Aorta (tissue), 5 donors: Measurements from ENCODE around the gene UBTD1. TPM values are rescaled to one million over a fixed set of nuclear protein-coding genes. Genes with fewer than 3 reads are reported as not detected.
A peak's percentile ranks its signal among the peaks of the same experiment; 100 is the strongest.
"Not testable (repeated sequence)": the region's sequence is repeated elsewhere in the genome, so short reads cannot be mapped to it uniquely, and the experiment has no call there.

ENCODE experiments used
- ATAC-seq: fragments of 200-7000 bp; cut with Tn5 transposase; one replicate; pipeline ENCODE4 v1.9.1; 2022; ENCODE audit warnings: moderate library complexity; ENCODE audit not compliant: low FRiP score
- DNase-seq, 2 donors: peaks; one replicate each; pipeline ENCODE4 v3.0.0-alpha.2; 2020
- H3K27ac ChIP-seq, 2 donors: one replicate each; pipeline ENCODE4 v1.5.1; 2013; ENCODE audit warnings: low read length in 2 of 2, mild to moderate bottlenecking in 2 of 2, moderate library complexity in 2 of 2, control low read depth in 1 of 2, inconsistent platforms in 1 of 2, low read depth in 1 of 2
- H3K27me3 ChIP-seq, 2 donors: one replicate each; pipeline ENCODE4 v1.6.1; 2013; ENCODE audit warnings: control low read depth in 1 of 2, low read length in 1 of 2, mild to moderate bottlenecking in 1 of 2, moderate library complexity in 1 of 2; ENCODE audit not compliant: insufficient read depth in 2 of 2, control insufficient read depth in 1 of 2
- H3K36me3 ChIP-seq, 2 donors: one replicate each; pipeline ENCODE4 v1.6.1; 2013; ENCODE audit warnings: control low read depth in 1 of 2, low read length in 1 of 2, mild to moderate bottlenecking in 1 of 2; ENCODE audit not compliant: insufficient read depth in 2 of 2, control insufficient read depth in 1 of 2
- H3K4me1 ChIP-seq, 2 donors: one replicate each; pipeline ENCODE4 v1.6.1; 2013; ENCODE audit warnings: low read length in 2 of 2, control low read depth in 1 of 2, mild to moderate bottlenecking in 1 of 2, moderate library complexity in 1 of 2; ENCODE audit not compliant: insufficient read depth in 2 of 2, control insufficient read depth in 1 of 2
- H3K4me3 ChIP-seq, 2 donors: one replicate each; pipeline ENCODE4 v1.5.1; 2013; ENCODE audit warnings: low read length in 2 of 2, control low read depth in 1 of 2, mild to moderate bottlenecking in 1 of 2
- H3K9me3 ChIP-seq: one replicate; pipeline ENCODE4 v1.6.1; 2013; ENCODE audit warnings: mild to moderate bottlenecking, low read length; ENCODE audit not compliant: control insufficient read depth
- WGBS, 2 donors: extraction: QIAGEN DNeasy Blood & Tissue Kit; methylation state at CpG; one replicate each; pipeline ENCODE4 v1.1.7; 2013; 5-methylcytosine and 5-hydroxymethylcytosine counted together
- intact Hi-C, 2 donors: fragments of 100-400 bp; cut with DNase I; formaldehyde crosslinking; loops; one replicate each; pipeline versions ENCODE4 v1.14.2 to v1.15.0; 2022
- polyA plus RNA-seq, 2 donors: library from polyadenylated mRNA; stranded (reverse); fragments of 200-250 nt; gene quantifications; one replicate each; pipeline ENCODE4 v1.2.3, GENCODE V29; 2013
- total RNA-seq, 2 donors: library from RNA; stranded (reverse); fragmentation: NEBNext Ultra II Directional; extraction: Animal tissue kit (Norgen Biotek cat#: 25700); gene quantifications; one replicate each; pipeline ENCODE4 v1.2.1, GENCODE V29; 2021
- donor health status: healthy with polysubstance abuse.
- donor health status: Bipolar disorder and iron deficiency.
- donor health status: DM: no; HTN: no; CAD: no.
- donor health status: DM: no; HTN: no; CAD: no.
- donor health status: DM: yes; HTN: yes; CAD: no.

Gene UBTD1
- total and polyA plus RNA-seq, 4 donors, result 10.1 to 18.9 (median 15.4) TPM

- Histone ChIP-seq H3K36me3 (peaks cover 0 to 20% of the 10 kb centered on the region in 2 donors), H3K4me1 (no peaks in the 10 kb centered on the region), H3K9me3 (no peaks in the 10 kb centered on the region), H3K27ac (no peak overlapping the region), H3K4me3 (no peak overlapping the region), H3K27me3 (no peaks in the 10 kb centered on the region)
- 74 to 76% methylated on average over 7 of the region's 7 CpGs for WGBS, 2 donors
- ATAC-seq, result no peak
- intact Hi-C loops, result loop anchor here in 1 of 2 donors (5.0 kb wide), 1 partner anchor 152 kb away; no protein-coding TSS in a partner anchor
- DNase-seq, result no peak
Observed at GRCh38 chr10:97459933-97460332, 38.8 kb upstream of the UBTD1 start.

- DNase-seq, result no peak
- Histone ChIP-seq H3K4me3 (no peak overlapping the region), H3K27ac (no peak overlapping the region), H3K9me3 (no peaks in the 10 kb centered on the region), H3K27me3 (no peaks in the 10 kb centered on the region), H3K4me1 (no peaks in the 10 kb centered on the region), H3K36me3 (peaks cover 4 to 27% of the 10 kb centered on the region in 2 donors)
- WGBS, 2 donors, result 84 to 90% methylated on average over 2 of the region's 2 CpGs
- intact Hi-C loops, result loop anchor here (2.0 to 5.0 kb wide), 2 partner anchors 90 to 150 kb away; no protein-coding TSS in a partner anchor
- no peak for ATAC-seq
Observed at GRCh38 chr10:97462309-97462708, 36.4 kb upstream of the UBTD1 start.

- intact Hi-C loops, result loop anchor here (1.0 to 5.0 kb wide), 3 partner anchors 89 to 149 kb away; no protein-coding TSS in a partner anchor
- Histone ChIP-seq H3K27me3 (no peaks in the 10 kb centered on the region), H3K36me3 (peaks cover 4 to 25% of the 10 kb centered on the region in 2 donors), H3K4me3 (no peak overlapping the region), H3K9me3 (no peaks in the 10 kb centered on the region), H3K27ac (peak overlapping the region in 1 of 2 donors; percentile 6), H3K4me1 (no peaks in the 10 kb centered on the region)
- WGBS, 2 donors, result 66 to 72% methylated on average over 4 of the region's 4 CpGs
- peak; percentile 67 for ATAC-seq
- DNase-seq, result no peak
Observed at GRCh38 chr10:97463363-97464132, 35.2 kb upstream of the UBTD1 start.

GRCh38 chr10:97464226-97464625 lies 34.5 kb upstream of the UBTD1 start:
- H3K4me3 ChIP-seq, result no peak overlapping the region
- no peaks in the 10 kb centered on the region for H3K4me1 ChIP-seq
- H3K27me3 ChIP-seq, result no peaks in the 10 kb centered on the region
- H3K9me3 ChIP-seq, result no peaks in the 10 kb centered on the region
- ATAC-seq (no peak), DNase-seq (no peak)
- H3K36me3 ChIP-seq, result peaks cover 4 to 24% of the 10 kb centered on the region in 2 donors
- peak overlapping the region in 1 of 2 donors; percentile 6 for H3K27ac ChIP-seq
- 60 to 63% methylated on average over 1 of the region's 1 CpG for WGBS, 2 donors
- intact Hi-C loops, result loop anchor here in 1 of 2 donors (1.0 to 5.0 kb wide), 2 partner anchors 89 to 148 kb away; no protein-coding TSS in a partner anchor

- no peaks in the 10 kb centered on the region for H3K9me3 ChIP-seq
- intact Hi-C loops, result no loop called here
- no peak overlapping the region for H3K4me3 ChIP-seq
- 83 to 84% methylated on average over 7 of the region's 7 CpGs for WGBS, 2 donors
- DNase-seq (no peak), ATAC-seq (no peak)
- no peaks in the 10 kb centered on the region for H3K4me1 ChIP-seq
- H3K27ac ChIP-seq, result no peak overlapping the region
- peaks cover 7 to 30% of the 10 kb centered on the region in 2 donors for H3K36me3 ChIP-seq
- H3K27me3 ChIP-seq, result no peaks in the 10 kb centered on the region
Observed at GRCh38 chr10:97465982-97466381, 32.7 kb upstream of the UBTD1 start.

- H3K36me3 ChIP-seq, result peaks cover 7 to 30% of the 10 kb centered on the region in 2 donors
- H3K4me3 ChIP-seq, result no peak overlapping the region
- no peaks in the 10 kb centered on the region for H3K9me3 ChIP-seq
- H3K27ac ChIP-seq, result no peak overlapping the region
- ATAC-seq (no peak), DNase-seq (no peak)
- 75 to 83% methylated on average over 4 of the region's 4 CpGs for WGBS, 2 donors
- H3K27me3 ChIP-seq, result no peaks in the 10 kb centered on the region
- intact Hi-C loops, result no loop called here
- H3K4me1 ChIP-seq, result no peaks in the 10 kb centered on the region
Observed at GRCh38 chr10:97466755-97467154, 32.0 kb upstream of the UBTD1 start.

GRCh38 chr10:97468162-97468561 lies 30.6 kb upstream of the UBTD1 start:
- H3K4me3 ChIP-seq, result no peak overlapping the region
- H3K27ac ChIP-seq, result no peak overlapping the region
- WGBS, 2 donors, result 76 to 79% methylated on average over 3 of the region's 3 CpGs
- H3K9me3 ChIP-seq, result no peaks in the 10 kb centered on the region
- H3K27me3 ChIP-seq, result no peaks in the 10 kb centered on the region
- H3K36me3 ChIP-seq, result peaks cover 7 to 28% of the 10 kb centered on the region in 2 donors
- no peak for ATAC-seq
- intact Hi-C loops, result no loop called here
- DNase-seq, result no peak
- no peaks in the 10 kb centered on the region for H3K4me1 ChIP-seq

- H3K4me3 ChIP-seq, intact Hi-C loops, DNase-seq, H3K4me1 ChIP-seq, H3K9me3 ChIP-seq, H3K27ac ChIP-seq, H3K27me3 ChIP-seq, ATAC-seq: not testable (repeated sequence)
- peaks cover 7 to 28% of the 10 kb centered on the region in 2 donors for H3K36me3 ChIP-seq
- 94 to 95% methylated on average over 10 to 12 of the region's 12 CpGs for WGBS, 2 donors
Observed at GRCh38 chr10:97468781-97469180, 29.9 kb upstream of the UBTD1 start.

- WGBS, 2 donors, result 96 to 98% methylated on average over 4 of the region's 4 CpGs
Observed at GRCh38 chr10:97474918-97475317, 23.8 kb upstream of the UBTD1 start.

More at GRCh38 chr10:97474918-97475317, 23.8 kb upstream of the UBTD1 start:
- H3K4me1 ChIP-seq, result peaks cover 0 to 2% of the 10 kb centered on the region in 2 donors
- ATAC-seq, result no peak
- no peaks in the 10 kb centered on the region for H3K27me3 ChIP-seq
- H3K4me3 ChIP-seq, result no peak overlapping the region
- peaks cover 10 to 16% of the 10 kb centered on the region in 2 donors for H3K36me3 ChIP-seq
- H3K27ac ChIP-seq, result no peak overlapping the region
- intact Hi-C loops, result no loop called here
- DNase-seq, result no peak
- no peaks in the 10 kb centered on the region for H3K9me3 ChIP-seq
